D721Med (cell line): ENCODE measurements around the gene EXOC7.

Experiments used
- DNase-seq: peaks from one replicate; pipeline ENCODE4 v3.0.0; 2011; ENCODE audit warnings: low spot score; ENCODE audit not compliant: insufficient read length
- FAIRE-seq: peaks from 2 replicates; lab custom pipeline; 2011; peaks lifted over from hg19 to GRCh38; lab: Jason Lieb, UNC
- CTCF ChIP-seq: IDR thresholded peaks from 2 replicates; pipeline ENCODE4 v1.5.1; 2012; ENCODE audit warnings: mild to moderate bottlenecking, control low read depth; ENCODE audit not compliant: insufficient read depth; ENCODE audit errors: missing control alignments

Gene EXOC7

GRCh38 chr17:76137351-76138233 lies 34.0 kb upstream of the EXOC7 start:
- no peak for FAIRE-seq
- no peak for TF ChIP-seq CTCF

GRCh38 chr17:76137001-76137350 lies 33.4 kb upstream of the EXOC7 start:
- TF ChIP-seq CTCF = no peak
- DNase-seq (no peak), FAIRE-seq (no peak)

More at GRCh38 chr17:76137351-76138233, 34.0 kb upstream of the EXOC7 start:
- DNase-seq = no peak

GRCh38 chr17:76136276-76137000 lies 32.9 kb upstream of the EXOC7 start:
- DNase-seq (peak; percentile 58), FAIRE-seq (no peak)
- TF ChIP-seq CTCF = no peak

GRCh38 chr17:76135810-76136188 lies 32.2 kb upstream of the EXOC7 start:
- DNase-seq (no peak), FAIRE-seq (no peak)
- no peak for TF ChIP-seq CTCF

- no peak for DNase-seq
- no peak for TF ChIP-seq CTCF
- no peak for FAIRE-seq
Observed at GRCh38 chr17:76134911-76135809, 31.6 kb upstream of the EXOC7 start.

- DNase-seq (no peak), FAIRE-seq (no peak)
- TF ChIP-seq CTCF = no peak
Observed at GRCh38 chr17:76132574-76133338, 29.2 kb upstream of the EXOC7 start.
